Kidney (tissue), 14 donors: Measurements from ENCODE around the gene PNPLA1. TPM values are rescaled to one million over a fixed set of nuclear protein-coding genes. Genes with fewer than 3 reads are reported as not detected.

Experiments used
- DNase-seq, 5 donors: peaks; one replicate each; pipeline ENCODE4 v3.0.0-alpha.2; 2013 to 2020
- FAIRE-seq: peaks from 2 replicates; lab custom pipeline; 2012; peaks lifted over from hg19 to GRCh38; lab: Jason Lieb, UNC
- H3K27ac ChIP-seq, 2 donors: one replicate each; pipeline ENCODE4 v1.7.0; 2013; ENCODE audit warnings: low read depth in 2 of 2, low read length in 2 of 2, inconsistent platforms in 1 of 2
- H3K27me3 ChIP-seq: one replicate; pipeline ENCODE4 v1.7.1; 2013; ENCODE audit warnings: low read length, inconsistent platforms; ENCODE audit not compliant: control insufficient read depth, insufficient read depth
- H3K36me3 ChIP-seq, 3 donors: one replicate each; pipeline versions ENCODE4 v1.7.0 to v1.7.1; 2013; ENCODE audit warnings: low read length in 3 of 3, control low read depth in 1 of 3, inconsistent platforms in 1 of 3; ENCODE audit not compliant: insufficient read depth in 3 of 3, control insufficient read depth in 2 of 3
- H3K4me1 ChIP-seq, 3 donors: one replicate each; pipeline versions ENCODE4 v1.7.0 to v1.7.1; 2013; ENCODE audit warnings: low read length in 3 of 3, inconsistent platforms in 1 of 3, low read depth in 1 of 3; ENCODE audit not compliant: control insufficient read depth in 2 of 3, insufficient read depth in 2 of 3
- H3K4me3 ChIP-seq, 3 donors: one replicate each; pipeline versions ENCODE4 v1.7.0 to v1.8.1; 2013; ENCODE audit warnings: low read length in 3 of 3, control low read depth in 1 of 3, inconsistent platforms in 1 of 3
- H3K9ac ChIP-seq, 3 donors: one replicate each; pipeline versions ENCODE4 v1.7.0 to v1.7.1; 2013; ENCODE audit warnings: low read length in 3 of 3, control low read depth in 1 of 3, inconsistent platforms in 1 of 3
- H3K9me3 ChIP-seq, 3 donors: one replicate each; pipeline versions ENCODE4 v1.7.0 to v1.7.1; 2013; ENCODE audit warnings: low read length in 3 of 3, control low read depth in 1 of 3, inconsistent platforms in 1 of 3; ENCODE audit not compliant: control insufficient read depth in 2 of 3, insufficient read depth in 1 of 3
- CTCF ChIP-seq: IDR thresholded peaks from 3 replicates; pipeline ENCODE4 v1.5.1; 2012; ENCODE audit warnings: mild to moderate bottlenecking, moderate library complexity, borderline replicate concordance; ENCODE audit not compliant: insufficient read depth; ENCODE audit errors: extremely low read depth
- intact Hi-C: fragments of 100-400 bp; cut with DNase I; formaldehyde crosslinking; loops from one replicate; pipeline ENCODE4 v1.11.1; 2022
- polyA plus RNA-seq: library from polyadenylated mRNA; stranded (reverse); fragments of 350-450 nt; fragmentation: Illumina TruSeq; extraction: RNeasy Lipid Tissue Mini Kit (QIAGEN cat#74804); gene quantifications from one replicate; pipeline ENCODE4 v1.2.3, GENCODE V29; 2014; ENCODE audit warnings: low read depth, low replicate concordance; ENCODE audit not compliant: insufficient read depth
- total RNA-seq: library from RNA; stranded (reverse); fragmentation: NEBNext Ultra II Directional; extraction: Animal tissue kit (Norgen Biotek cat#: 25700); gene quantifications from one replicate; pipeline ENCODE4 v1.2.1, GENCODE V29; 2021
- donor health status: control.
- donor health status: control.
- donor health status: control.
- donor health status: control.
- donor health status: control.
- donor health status: DM: yes; HTN: yes; CAD: no.
- donor health status: Normal renal cell carcinoma (clear cell type).

Gene PNPLA1
- total and polyA plus RNA-seq, 2 donors from 2014 or later, result 0.19 to 1.2 TPM

GRCh38 chr6:36243562-36244212, 26.2 kb upstream of the PNPLA1 start:
- FAIRE-seq, result no peak
- no peak for DNase-seq
- intact Hi-C loops, result no loop called here
- Histone ChIP-seq H3K4me3 (peak overlapping the region in 2 of 3 donors; percentile 19 to 55), H3K36me3 (no peaks in the 10 kb centered on the region), H3K27ac (peak overlapping the region in 1 of 2 donors; percentile 67), H3K27me3 (no peaks in the 10 kb centered on the region), H3K4me1 (peaks cover 0 to 14% (median 4%) of the 10 kb centered on the region in 3 donors), H3K9me3 (no peaks in the 10 kb centered on the region), H3K9ac (no peak overlapping the region)
- no peak for TF ChIP-seq CTCF

DNA sequence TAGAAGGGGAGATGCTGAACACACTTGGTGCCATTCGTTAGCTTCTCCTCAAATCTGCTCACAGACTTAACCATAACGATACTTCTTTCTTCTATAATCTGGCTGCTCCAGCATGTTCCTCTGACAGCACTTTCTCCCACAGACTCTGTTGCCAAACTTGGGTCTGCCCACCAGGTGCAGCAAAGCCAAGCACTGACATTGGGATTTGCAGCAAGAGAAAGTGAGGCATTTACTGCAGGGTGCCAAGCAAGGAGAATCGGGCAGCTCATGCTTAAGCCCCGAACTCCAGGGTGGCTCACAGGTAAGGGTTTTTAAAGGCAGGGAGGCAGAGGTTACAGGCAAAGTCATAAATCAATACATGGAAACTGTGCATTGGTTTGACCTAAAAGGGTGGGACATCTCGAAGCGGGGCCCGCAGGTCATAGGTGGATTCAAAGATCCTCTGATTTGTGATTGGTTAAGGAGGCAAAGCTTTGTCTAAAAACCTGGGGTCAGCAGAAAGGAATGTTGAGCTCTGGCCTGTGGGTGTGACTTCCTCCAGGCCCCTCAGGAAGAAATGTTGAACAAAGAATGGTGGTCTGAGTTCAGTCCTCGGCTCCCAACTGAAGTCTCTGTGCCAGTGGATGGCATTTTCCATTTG, 25.1 kb upstream of the PNPLA1 start:
- FAIRE-seq (no peak), DNase-seq (peak in 4 of 5 donors; percentile 61 to 79 (median 69))
- no peak for TF ChIP-seq CTCF
- Histone ChIP-seq H3K9me3 (no peaks in the 10 kb centered on the region), H3K36me3 (no peaks in the 10 kb centered on the region), H3K27me3 (no peaks in the 10 kb centered on the region), H3K4me1 (peaks cover 0 to 16% (median 7%) of the 10 kb centered on the region in 3 donors), H3K4me3 (peak overlapping the region in 1 of 3 donors; percentile 55), H3K27ac (peak overlapping the region; percentile 5 to 54), H3K9ac (peak overlapping the region in 1 of 3 donors; percentile 39)
- intact Hi-C loops, result no loop called here

- H3K27ac ChIP-seq, result peak overlapping the region in 1 of 2 donors; percentile 13
- no peaks in the 10 kb centered on the region for H3K36me3 ChIP-seq
- no peak overlapping the region for H3K4me3 ChIP-seq
- no peaks in the 10 kb centered on the region for H3K27me3 ChIP-seq
- no peak for TF ChIP-seq CTCF
- no peak overlapping the region for H3K9ac ChIP-seq
- intact Hi-C loops, result no loop called here
- peaks cover 0 to 16% (median 7%) of the 10 kb centered on the region in 3 donors for H3K4me1 ChIP-seq
- no peak for FAIRE-seq
- no peaks in the 10 kb centered on the region for H3K9me3 ChIP-seq
- DNase-seq, result no peak
Measured at GRCh38 chr6:36245572-36246061, 24.2 kb upstream of the PNPLA1 start.
